GM23248 (cell line): ENCODE measurements around the gene AP2B1.

Source experiments
- EZH2 ChIP-seq: fragments of 200-600 bp; sonication (generic); IDR thresholded peaks from 2 replicates; pipeline ENCODE4 v1.6.1; 2018; ENCODE audit warnings: antibody characterized with exemption, mild to moderate bottlenecking; ENCODE audit not compliant: insufficient read depth, poor library complexity, severe bottlenecking
- EZH2phosphoT487 ChIP-seq: fragments of 200-600 bp; sonication (generic); IDR thresholded peaks from 2 replicates; pipeline ENCODE4 v1.6.1; 2018; ENCODE audit warnings: antibody characterized with exemption, moderate library complexity, mild to moderate bottlenecking, low read depth; ENCODE audit not compliant: insufficient read depth

- TF ChIP-seq EZH2phosphoT487, result no peak
- no peak for TF ChIP-seq EZH2
Observed at GRCh38 chr17:35748341-35748841, 161.3 kb downstream of the AP2B1 start.
